GM12878 (cell line): Measurements from ENCODE around the gene AIG1. TPM values are rescaled to one million over a fixed set of nuclear protein-coding genes. Genes with fewer than 3 reads are reported as not detected.

ENCODE experiments used
- ATAC-seq: fragments of 200-7000 bp; cut with Tn5 transposase; 3 replicates; pipeline ENCODE4 v1.9.1; 2020; ENCODE audit warnings: mild to moderate bottlenecking, moderate library complexity
- BruUV-seq: library from RNA; stranded (reverse); fragments of 400-500 nt; replicated peaks from 2 replicates; lab custom pipeline; 2021; lab: Mats Ljungman, UMichigan
- CTCF ChIA-PET: fragments of 300-600 bp; sonication (Branson Sonifier 250); formaldehyde crosslinking; extraction: SDS; loops from one replicate; lab custom pipeline; 2021; ENCODE audit warnings: inconsistent platforms; lab: Yijun Ruan, JAX
- POLR2A ChIA-PET: fragments of 350-600 bp; formaldehyde crosslinking; extraction: SDS; loops from one replicate; lab custom pipeline; 2021; ENCODE audit warnings: inconsistent platforms; lab: Charles Lee
- RAD21 ChIA-PET: fragments of 300-600 bp; sonication (Branson Sonifier 250); formaldehyde crosslinking; loops from one replicate; lab custom pipeline; 2023; ENCODE audit warnings: antibody characterized with exemption; ENCODE audit not compliant: unreplicated experiment; lab: Charles Lee
- SMC1A ChIA-PET: fragments of 300-600 bp; sonication (Branson Sonifier 250); formaldehyde crosslinking; loops from one replicate; lab custom pipeline; 2023; ENCODE audit not compliant: unreplicated experiment, uncharacterized antibody; lab: Charles Lee
- DNase-seq: peaks from one replicate; pipeline ENCODE4 v3.0.0-alpha.2; 2011; ENCODE audit warnings: low read depth, low spot score
- FAIRE-seq: peaks from 3 replicates; lab custom pipeline; 2011; peaks lifted over from hg19 to GRCh38; lab: Jason Lieb, UNC
- H2AFZ ChIP-seq: 2 replicates; pipeline ENCODE4 v1.6.0; 2011; ENCODE audit warnings: low read depth, low read length, control low read depth; ENCODE audit not compliant: control insufficient read depth
- H3K27ac ChIP-seq: 2 replicates; pipeline ENCODE4 v1.5.1; 2011; ENCODE audit warnings: control low read depth; ENCODE audit not compliant: control insufficient read depth, insufficient read depth
- H3K27me3 ChIP-seq, 2 experiments: replicated peaks in 1 of 2; 2 replicates each; pipeline versions ENCODE4 v1.6.0 to v1.6.1; 2011; ENCODE audit warnings: low read length in 1 of 2; ENCODE audit not compliant: control insufficient read depth in 2 of 2, insufficient read depth in 2 of 2
- H3K36me3 ChIP-seq, 2 experiments: 2 replicates each; pipeline ENCODE4 v1.5.1; 2011; ENCODE audit warnings: low read length in 1 of 2; ENCODE audit not compliant: control insufficient read depth in 2 of 2, insufficient read depth in 2 of 2
- H3K4me1 ChIP-seq: 2 replicates; pipeline ENCODE4 v1.6.1; 2011; ENCODE audit warnings: mild to moderate bottlenecking, low read length, moderate library complexity, mixed read lengths; ENCODE audit not compliant: control insufficient read depth, insufficient read depth
- H3K4me2 ChIP-seq: 2 replicates; pipeline ENCODE4 v1.6.0; 2011; ENCODE audit warnings: control low read depth; ENCODE audit not compliant: control insufficient read depth, insufficient read depth
- H3K4me3 ChIP-seq: fragments of 200-600 bp; sonication (generic); 2 replicates; pipeline ENCODE4 v1.5.1; 2016
- H3K79me2 ChIP-seq: 2 replicates; pipeline ENCODE4 v1.6.0; 2011; ENCODE audit warnings: low read length; ENCODE audit not compliant: control insufficient read depth, insufficient read depth
- H3K9ac ChIP-seq: 2 replicates; pipeline ENCODE4 v1.8.0; 2011; ENCODE audit warnings: low read length, control low read depth, mixed read lengths; ENCODE audit not compliant: control insufficient read depth, insufficient read depth
- H3K9me3 ChIP-seq: replicated peaks from 3 replicates; pipeline ENCODE4 v1.5.1; 2011; ENCODE audit warnings: mild to moderate bottlenecking, low read length; ENCODE audit not compliant: control insufficient read depth, insufficient read depth
- H4K20me1 ChIP-seq: 2 replicates; pipeline ENCODE4 v1.6.0; 2011; ENCODE audit not compliant: control insufficient read depth, insufficient read depth
- BACH1 ChIP-seq: fragments of 450-650 bp; IDR thresholded peaks from 2 replicates; pipeline ENCODE4 v1.6.1; 2017; ENCODE audit warnings: mild to moderate bottlenecking, borderline replicate concordance
- FOXM1 ChIP-seq: IDR thresholded peaks from 2 replicates; pipeline ENCODE4 v1.6.1; 2012; ENCODE audit warnings: low read depth, mild to moderate bottlenecking, inconsistent platforms, low read length, moderate library complexity
- HCFC1 ChIP-seq: fragments of 150-350 bp; IDR thresholded peaks from 2 replicates; pipeline ENCODE4 v1.6.1; 2014; ENCODE audit warnings: low read length
- JUND ChIP-seq: IDR thresholded peaks from 2 replicates; pipeline ENCODE4 v1.6.1; 2012; ENCODE audit warnings: low read depth, mild to moderate bottlenecking, low read length, improper control_type of control experiment, moderate library complexity
- MYC ChIP-seq: IDR thresholded peaks from 2 replicates; pipeline ENCODE4 v1.6.1; 2011; ENCODE audit warnings: mild to moderate bottlenecking, low read length, moderate library complexity, inconsistent platforms; ENCODE audit not compliant: insufficient read depth, insufficient replicate concordance, insufficient read length, severe bottlenecking
- NBN ChIP-seq: fragments of 450-650 bp; IDR thresholded peaks from 2 replicates; pipeline ENCODE4 v1.6.1; 2016
- NR2C1 ChIP-seq: fragments of 450-650 bp; IDR thresholded peaks from 2 replicates; pipeline ENCODE4 v1.6.1; 2017; ENCODE audit warnings: antibody characterized with exemption, mild to moderate bottlenecking, moderate library complexity
- RBBP5 ChIP-seq: fragments of 200-600 bp; sonication (generic); conservative IDR thresholded peaks from 2 replicates; pipeline ENCODE4 v1.6.1; 2016
- SMARCA5 ChIP-seq: fragments of 450-650 bp; IDR thresholded peaks from 2 replicates; pipeline ENCODE4 v1.6.1; 2017; ENCODE audit warnings: mild to moderate bottlenecking
- STAT1 ChIP-seq: fragments of 450-650 bp; conservative IDR thresholded peaks from 2 replicates; pipeline ENCODE4 v1.6.1; 2014; ENCODE audit warnings: antibody characterized with exemption, mild to moderate bottlenecking
- STAT3 ChIP-seq: IDR thresholded peaks from 2 replicates; pipeline ENCODE4 v1.6.1; 2011; ENCODE audit warnings: low read depth, low read length, improper control_type of control experiment
- TBL1XR1 ChIP-seq: IDR thresholded peaks from 2 replicates; pipeline ENCODE4 v1.6.1; 2012; ENCODE audit warnings: low read depth, low read length, improper control_type of control experiment
- USF1 ChIP-seq: IDR thresholded peaks from 2 replicates; pipeline ENCODE4 v1.6.1; 2011; ENCODE audit warnings: borderline replicate concordance, low read depth, mild to moderate bottlenecking, moderate library complexity, mixed read lengths, low read length; ENCODE audit not compliant: insufficient read depth; ENCODE audit errors: extremely low read length
- ZNF24 ChIP-seq: fragments of 450-650 bp; IDR thresholded peaks from 2 replicates; pipeline ENCODE4 v1.6.1; 2017; ENCODE audit warnings: antibody characterized with exemption, mild to moderate bottlenecking
- ZNF622 ChIP-seq: fragments of 450-650 bp; IDR thresholded peaks from 2 replicates; pipeline ENCODE4 v1.6.1; 2017; ENCODE audit warnings: mild to moderate bottlenecking, inconsistent platforms
- ZZZ3 ChIP-seq: IDR thresholded peaks from 2 replicates; pipeline ENCODE4 v1.6.1; 2011; ENCODE audit warnings: low read depth; ENCODE audit not compliant: control insufficient read depth, insufficient read length
- WGBS: methylation state at CpG from one replicate; pipeline ENCODE4 v1.1.6; 2016; ENCODE audit warnings: low lambda C conversion rate; ENCODE audit not compliant: insufficient replicate concordance, insufficient coverage; ENCODE audit errors: missing lambda C conversion rate; 5-methylcytosine and 5-hydroxymethylcytosine counted together
- in situ Hi-C: fragments of 300-500 bp; cut with MboI; formaldehyde crosslinking; loops from 9 replicates; pipeline ENCODE4 v1.14.3; 2018; ENCODE audit warnings: mixed read lengths
- intact Hi-C: fragments of 100-400 bp; cut with micrococcal nuclease; formaldehyde crosslinking; loops from one replicate; pipeline ENCODE4 v1.14.2; 2022; ENCODE audit not compliant: unreplicated experiment
- polyA plus RNA-seq, 11 experiments: library from polyadenylated mRNA; depleted of rRNA in 4 of 11; unstranded in 6 of 11; stranded (reverse) in 5 of 11; fragments of >200 nt; fragmentation: Nextera tagmentation in 4 of 11; fragmentation: Illumina TruSeq in 1 of 11; extraction: Ambion mirVana in 4 of 11; extraction: Trizol in 1 of 11; gene quantifications; 1 replicate in 1 of 11; 2 replicates in 10 of 11; pipeline versions ENCODE4 v1.2.1 to v1.2.3, GENCODE V29; 2011 to 2016; ENCODE audit warnings: inconsistent platforms in 2 of 11, missing spikeins in 2 of 11, low read depth in 1 of 11
- total RNA-seq, 4 experiments: library from RNA; depleted of rRNA in 3 of 4; stranded (reverse); fragments of >200 nt in 3 of 4; fragmentation: Illumina TruSeq in 1 of 4; extraction: Trizol in 1 of 4; gene quantifications; 2 replicates each; pipeline versions ENCODE4 v1.2.1 to v1.2.3, GENCODE V29; 2013 to 2021
- TF ChIP-seq, protein P1 (sequence below): fragments of 150-350 bp; IDR thresholded peaks from 2 replicates; pipeline ENCODE4 v1.6.1; 2014; ENCODE audit warnings: mild to moderate bottlenecking, low read depth, low read length

The AIG1 gene
- total and polyA plus RNA-seq, 10 of the 15 experiments (the other 5 are each of a cell fraction or from before 2014, with no cell fraction given), result 27.0 to 74.5 (median 36.4) TPM

- H3K4me1 ChIP-seq, result peaks cover 7% of the 10 kb centered on the region
- H2AFZ ChIP-seq, result no peak overlapping the region
- no peaks in the 10 kb centered on the region for H3K79me2 ChIP-seq
- H3K9ac ChIP-seq, result no peak overlapping the region
- intact Hi-C loops, result no loop called here
- CTCF ChIA-PET, result interaction anchor here (1.3 kb wide), 1 partner anchor 13 kb away, joined by 3 read pairs; no protein-coding TSS in a partner anchor
- WGBS, result 46% methylated on average over 2 of the region's 2 CpGs
- no peaks in the 10 kb centered on the region for H3K27me3 ChIP-seq
- H3K4me2 ChIP-seq, result no peak overlapping the region
- H4K20me1 ChIP-seq, result no peaks in the 10 kb centered on the region
- H3K9me3 ChIP-seq, result no peaks in the 10 kb centered on the region
- H3K27ac ChIP-seq, result no peak overlapping the region
- TF ChIP-seq ZNF622 (no peak), NR2C1 (no peak), STAT1 (no peak), MYC (no peak), FOXM1 (no peak), BACH1 (no peak), TBL1XR1 (no peak), USF1 (no peak), JUND (no peak), RBBP5 (no peak), NBN (no peak), ZNF24 (no peak), ZZZ3 (no peak), HCFC1 (no peak), SMARCA5 (no peak), STAT3 (no peak)
- TF ChIP-seq, protein P1, sequence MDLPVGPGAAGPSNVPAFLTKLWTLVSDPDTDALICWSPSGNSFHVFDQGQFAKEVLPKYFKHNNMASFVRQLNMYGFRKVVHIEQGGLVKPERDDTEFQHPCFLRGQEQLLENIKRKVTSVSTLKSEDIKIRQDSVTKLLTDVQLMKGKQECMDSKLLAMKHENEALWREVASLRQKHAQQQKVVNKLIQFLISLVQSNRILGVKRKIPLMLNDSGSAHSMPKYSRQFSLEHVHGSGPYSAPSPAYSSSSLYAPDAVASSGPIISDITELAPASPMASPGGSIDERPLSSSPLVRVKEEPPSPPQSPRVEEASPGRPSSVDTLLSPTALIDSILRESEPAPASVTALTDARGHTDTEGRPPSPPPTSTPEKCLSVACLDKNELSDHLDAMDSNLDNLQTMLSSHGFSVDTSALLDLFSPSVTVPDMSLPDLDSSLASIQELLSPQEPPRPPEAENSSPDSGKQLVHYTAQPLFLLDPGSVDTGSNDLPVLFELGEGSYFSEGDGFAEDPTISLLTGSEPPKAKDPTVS, result no peak
- TF ChIP-seq, all 136 proteins: peak for 0
- FAIRE-seq (no peak), DNase-seq (no peak), ATAC-seq (no peak)
- Histone ChIP-seq H3K4me3 (no peak overlapping the region), H3K36me3 (no peaks in the 10 kb centered on the region)
- in situ Hi-C loops, result no loop called here
- BruUV-seq, result no TSS peak
- ChIA-PET RAD21 (no interaction called here), SMC1A (no interaction called here), POLR2A (no interaction called here)
These were observed 32.6 kb downstream of the AIG1 start for GRCh38 chr6:143093290-143093689.
